Prostate gland (tissue), 2 donors: ENCODE measurements around the gene IQCB1. TPM values are rescaled to one million over a fixed set of nuclear protein-coding genes. Genes with fewer than 3 reads are reported as not detected.
"Not testable (repeated sequence)": the region's sequence is repeated elsewhere in the genome, so short reads cannot be mapped to it uniquely, and the experiment has no call there.

ENCODE experiments used
- DNase-seq: peaks from one replicate; pipeline ENCODE4 v3.0.0-alpha.2; 2019; ENCODE audit warnings: low spot score
- H3K27ac ChIP-seq, 2 donors: fragments of 200-600 bp; sonication (generic); 2 replicates each; pipeline ENCODE4 v1.5.1; 2017 to 2019
- H3K27me3 ChIP-seq: fragments of 200-600 bp; sonication (generic); replicated peaks from 2 replicates; pipeline ENCODE4 v1.5.1; 2019; ENCODE audit not compliant: insufficient read depth
- H3K36me3 ChIP-seq, 2 donors: fragments of 200-600 bp; sonication (generic); 1 replicate in 1 of 2; 2 replicates in 1 of 2; pipeline versions ENCODE4 v1.5.1 to v1.8.1; 2017 to 2019
- H3K4me1 ChIP-seq: fragments of 200-600 bp; sonication (generic); replicated peaks from 2 replicates; pipeline ENCODE4 v1.5.1; 2019
- H3K4me3 ChIP-seq, 2 donors: fragments of 200-600 bp; sonication (generic); 2 replicates each; pipeline ENCODE4 v1.5.1; 2017 to 2019
- H3K9me3 ChIP-seq: fragments of 200-600 bp; sonication (generic); 2 replicates; pipeline ENCODE4 v1.5.1; 2017
- POLR2A ChIP-seq: fragments of 450-650 bp; IDR thresholded peaks from one replicate; pipeline ENCODE4 v1.6.1; 2016; ENCODE audit warnings: antibody characterized with exemption, mild to moderate bottlenecking
- POLR2AphosphoS5 ChIP-seq: sonication (generic); formaldehyde crosslinking; IDR thresholded peaks from one replicate; pipeline ENCODE4 v1.6.1; 2017; ENCODE audit warnings: antibody characterized with exemption
- WGBS: methylation state at CpG from one replicate; pipeline ENCODE4 v1.1.5; 2018; 5-methylcytosine and 5-hydroxymethylcytosine counted together
- intact Hi-C: fragments of 100-400 bp; cut with DNase I; formaldehyde crosslinking; loops from one replicate; pipeline ENCODE4 v1.14.2; 2022
- total RNA-seq, 2 donors: library from RNA; depleted of rRNA; stranded (reverse); fragments of >200 nt; gene quantifications; one replicate each; pipeline ENCODE4 v1.1.0, GENCODE V29; 2016
- TF ChIP-seq, protein P1 (sequence below), 4 experiments: fragments of 200-600 bp in 2 of 4; fragments of 450-650 bp in 2 of 4; sonication (generic) in 2 of 4; IDR thresholded peaks; 1 replicate in 3 of 4; 2 replicates in 1 of 4; pipeline ENCODE4 v1.5.1; 2016 to 2019; ENCODE audit warnings: antibody characterized with exemption in 4 of 4, mild to moderate bottlenecking in 2 of 4, moderate library complexity in 2 of 4

The IQCB1 gene
- total RNA-seq, 2 donors from 2014 or later = 16.2 to 17.9 TPM

DNA sequence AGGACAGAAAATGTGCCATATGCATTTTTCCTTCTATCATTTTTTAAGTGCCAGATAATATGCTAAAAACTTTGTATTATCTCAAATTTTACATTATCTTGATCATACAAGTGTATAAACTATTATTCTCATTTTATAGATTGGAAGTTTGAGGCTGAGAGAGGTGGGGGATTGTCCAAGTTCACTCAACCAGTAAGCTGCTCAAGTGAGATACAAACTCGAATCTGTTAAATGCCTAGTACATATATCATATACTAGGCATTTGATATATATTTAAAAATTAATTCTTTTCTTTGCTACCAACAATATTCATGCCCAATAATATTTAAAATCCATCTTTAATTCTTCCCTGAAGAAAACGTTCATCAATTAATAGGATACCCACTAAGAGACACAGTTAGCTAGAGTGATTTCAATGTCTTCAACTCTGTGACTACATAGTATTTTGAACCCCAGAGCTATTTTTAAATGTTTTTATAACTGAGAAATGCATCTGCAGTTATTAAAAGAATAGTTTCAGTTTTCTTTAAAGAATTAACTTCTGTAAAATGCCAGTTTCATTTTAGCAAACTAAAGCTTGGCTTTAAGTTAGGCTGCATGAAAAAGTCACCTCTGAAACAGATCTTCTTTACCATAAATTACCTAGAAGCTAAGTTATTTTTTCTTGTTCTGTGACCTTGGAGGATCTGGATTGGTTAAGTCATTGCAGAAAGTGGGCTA lies 40.4 kb downstream of the IQCB1 start:
- H3K4me1 ChIP-seq = no peaks in the 10 kb centered on the region
- H3K36me3 ChIP-seq = no peaks in the 10 kb centered on the region
- no peak for DNase-seq

DNA sequence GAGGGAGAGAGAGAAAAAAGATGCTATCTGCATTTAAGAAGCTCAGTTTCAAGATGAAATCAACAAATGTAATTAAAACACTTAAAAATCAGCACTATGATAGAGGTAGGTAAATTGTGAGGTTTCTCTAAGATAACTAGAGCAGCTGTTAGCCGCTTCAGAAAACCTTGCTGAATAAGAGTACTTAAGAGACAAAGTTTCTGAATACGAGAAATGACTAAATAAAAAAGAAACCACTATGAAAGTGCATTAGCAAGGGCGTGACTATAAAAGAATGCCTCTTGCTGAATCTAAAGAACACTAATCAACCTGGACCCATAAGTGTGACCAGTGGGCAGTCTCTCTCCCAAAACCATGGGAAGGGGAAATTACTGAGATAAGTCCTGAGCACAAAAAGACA lies 41.8 kb downstream of the IQCB1 start:
- no peaks in the 10 kb centered on the region for H3K9me3 ChIP-seq
- H3K36me3 ChIP-seq = peaks cover 0 to 3% of the 10 kb centered on the region in 2 donors
- H3K4me3 ChIP-seq = no peak overlapping the region
- no peak for DNase-seq
- 94% methylated on average over 3 of the region's 3 CpGs for WGBS
- intact Hi-C loops = no loop called here
- no peaks in the 10 kb centered on the region for H3K27me3 ChIP-seq
- no peaks in the 10 kb centered on the region for H3K4me1 ChIP-seq
- TF ChIP-seq POLR2A = no peak
- no peak for TF ChIP-seq POLR2AphosphoS5
- TF ChIP-seq, protein P1, sequence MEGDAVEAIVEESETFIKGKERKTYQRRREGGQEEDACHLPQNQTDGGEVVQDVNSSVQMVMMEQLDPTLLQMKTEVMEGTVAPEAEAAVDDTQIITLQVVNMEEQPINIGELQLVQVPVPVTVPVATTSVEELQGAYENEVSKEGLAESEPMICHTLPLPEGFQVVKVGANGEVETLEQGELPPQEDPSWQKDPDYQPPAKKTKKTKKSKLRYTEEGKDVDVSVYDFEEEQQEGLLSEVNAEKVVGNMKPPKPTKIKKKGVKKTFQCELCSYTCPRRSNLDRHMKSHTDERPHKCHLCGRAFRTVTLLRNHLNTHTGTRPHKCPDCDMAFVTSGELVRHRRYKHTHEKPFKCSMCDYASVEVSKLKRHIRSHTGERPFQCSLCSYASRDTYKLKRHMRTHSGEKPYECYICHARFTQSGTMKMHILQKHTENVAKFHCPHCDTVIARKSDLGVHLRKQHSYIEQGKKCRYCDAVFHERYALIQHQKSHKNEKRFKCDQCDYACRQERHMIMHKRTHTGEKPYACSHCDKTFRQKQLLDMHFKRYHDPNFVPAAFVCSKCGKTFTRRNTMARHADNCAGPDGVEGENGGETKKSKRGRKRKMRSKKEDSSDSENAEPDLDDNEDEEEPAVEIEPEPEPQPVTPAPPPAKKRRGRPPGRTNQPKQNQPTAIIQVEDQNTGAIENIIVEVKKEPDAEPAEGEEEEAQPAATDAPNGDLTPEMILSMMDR (IDR thresholded peaks at IDR 0.05) = no peak
- no peak overlapping the region for H3K27ac ChIP-seq

More for the DNA sequence above, 40.4 kb downstream of the IQCB1 start:
- intact Hi-C loops = no loop called here
- 87% methylated on average over 2 of the region's 2 CpGs for WGBS
- no peaks in the 10 kb centered on the region for H3K9me3 ChIP-seq
- TF ChIP-seq, protein P1 (IDR thresholded peaks at IDR 0.05) = no peak
- TF ChIP-seq POLR2A (no peak), POLR2AphosphoS5 (no peak)
- H3K27ac ChIP-seq = no peak overlapping the region
- no peaks in the 10 kb centered on the region for H3K27me3 ChIP-seq
- H3K4me3 ChIP-seq = no peak overlapping the region

DNA sequence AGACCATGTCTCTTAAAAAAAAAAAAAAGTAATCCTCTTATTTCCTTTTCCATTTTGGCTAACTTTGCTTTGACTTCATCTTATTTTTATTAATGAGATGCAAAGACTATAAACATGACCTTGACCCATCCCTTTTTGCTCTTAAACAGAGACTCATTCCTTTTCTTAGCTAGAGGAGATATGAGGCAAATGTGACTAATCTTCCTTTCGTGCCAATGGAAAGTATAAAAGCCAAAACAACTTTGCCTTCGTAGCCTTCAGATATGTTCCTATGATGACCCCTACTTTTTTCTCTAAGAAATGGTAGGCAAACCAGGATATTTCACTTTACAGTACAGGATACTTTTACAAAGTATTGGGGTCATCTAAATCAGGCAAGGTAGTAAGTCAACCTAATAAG lies 48.4 kb downstream of the IQCB1 start:
- no peaks in the 10 kb centered on the region for H3K9me3 ChIP-seq
- 85% methylated on average over 2 of the region's 2 CpGs for WGBS
- no peak overlapping the region for H3K27ac ChIP-seq
- peaks cover 0 to 3% of the 10 kb centered on the region in 2 donors for H3K36me3 ChIP-seq
- no peak overlapping the region for H3K4me3 ChIP-seq
- H3K27me3 ChIP-seq = no peaks in the 10 kb centered on the region
- intact Hi-C loops = no loop called here
- TF ChIP-seq, protein P1 (IDR thresholded peaks at IDR 0.05) = no peak
- TF ChIP-seq POLR2AphosphoS5 = no peak
- TF ChIP-seq POLR2A = no peak
- DNase-seq = no peak
- no peaks in the 10 kb centered on the region for H3K4me1 ChIP-seq

DNA sequence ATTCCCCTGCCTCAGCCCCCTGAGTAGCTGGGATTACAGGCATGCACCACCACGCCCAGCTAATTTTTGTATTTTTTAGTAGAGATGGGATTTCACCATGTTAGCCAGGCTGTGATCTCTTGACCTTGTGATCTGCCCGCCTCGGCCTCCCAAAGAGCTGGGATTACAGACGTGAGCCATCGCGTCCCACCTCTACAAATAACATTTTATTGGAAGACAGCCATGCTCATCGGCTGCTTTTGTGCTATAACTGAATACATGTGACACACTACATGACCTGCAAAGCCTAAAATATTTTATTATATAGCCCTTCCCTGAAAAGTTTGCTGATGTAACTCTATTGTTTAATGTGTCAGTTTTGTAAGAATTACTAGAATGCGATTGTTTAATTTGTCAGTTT lies 52.1 kb downstream of the IQCB1 start:
- H3K4me1 ChIP-seq, H3K36me3 ChIP-seq, H3K9me3 ChIP-seq, H3K27ac ChIP-seq, DNase-seq, intact Hi-C loops, H3K27me3 ChIP-seq, H3K4me3 ChIP-seq: not testable (repeated sequence)
- 76% methylated on average over 8 of the region's 8 CpGs for WGBS

DNA sequence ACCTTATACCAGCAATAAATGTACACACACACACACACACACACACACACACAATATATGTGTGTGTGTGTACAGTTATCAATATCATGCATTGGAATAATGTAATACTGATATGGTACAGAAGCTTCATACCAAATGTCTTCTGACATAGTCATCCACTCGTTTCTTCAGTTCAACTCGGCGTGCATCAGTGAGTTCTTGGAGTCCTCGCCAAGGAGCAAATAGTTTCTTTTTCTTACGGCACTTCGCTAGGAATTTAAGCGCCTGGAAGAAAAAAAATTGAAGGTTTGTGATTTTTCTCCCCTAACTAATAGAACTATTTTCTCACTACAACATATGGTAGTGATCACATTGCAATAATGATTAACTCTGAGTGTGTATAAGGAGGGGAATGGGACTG lies 53.2 kb downstream of the IQCB1 start:
- TF ChIP-seq, protein P1 (IDR thresholded peaks at IDR 0.05) = no peak
- no peak for TF ChIP-seq POLR2AphosphoS5
- no peak for TF ChIP-seq POLR2A
- Histone ChIP-seq H3K36me3 (no peaks in the 10 kb centered on the region), H3K9me3 (no peaks in the 10 kb centered on the region), H3K4me3 (no peak overlapping the region), H3K27me3 (no peaks in the 10 kb centered on the region), H3K4me1 (no peaks in the 10 kb centered on the region), H3K27ac (no peak overlapping the region)
- WGBS = 96% methylated on average over 7 of the region's 7 CpGs
- intact Hi-C loops = no loop called here
- no peak for DNase-seq

DNA sequence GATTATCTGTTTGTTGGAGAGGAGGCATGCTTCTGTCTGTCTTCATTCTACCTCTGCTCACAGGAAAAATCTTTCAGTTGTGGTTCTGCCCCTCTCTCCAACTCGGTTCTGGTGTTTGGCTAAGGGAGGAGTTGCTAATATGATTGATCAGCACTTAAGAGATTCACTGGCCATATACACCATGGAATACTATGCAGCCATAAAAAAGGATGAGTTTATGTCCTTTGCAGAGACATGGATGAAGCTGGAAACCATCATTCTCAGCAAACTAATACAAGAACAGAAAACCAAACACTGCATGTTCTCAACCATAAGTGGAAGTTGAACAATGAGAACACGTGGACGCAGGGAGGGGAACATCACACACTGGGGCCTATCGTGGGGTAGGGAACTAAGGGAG lies 59.8 kb downstream of the IQCB1 start:
- H3K36me3 ChIP-seq, H3K9me3 ChIP-seq, H3K27ac ChIP-seq, H3K4me1 ChIP-seq, intact Hi-C loops, H3K4me3 ChIP-seq, H3K27me3 ChIP-seq, DNase-seq: not testable (repeated sequence)
- whole genome bisulfite sequencing = 93% methylated on average over 4 of the region's 4 CpGs
